Testis (tissue), 3 donors: ENCODE measurements around the gene CERS5. TPM values are rescaled to one million over a fixed set of nuclear protein-coding genes. Genes with fewer than 3 reads are reported as not detected.
A peak's percentile ranks its signal among the peaks of the same experiment; 100 is the strongest.

ENCODE experiments used
- DNase-seq: peaks from one replicate; pipeline ENCODE4 v3.0.0-alpha.2; 2019
- H3K27ac ChIP-seq, 2 donors: fragments of 200-600 bp; sonication (generic); one replicate each; pipeline ENCODE4 v1.5.1; 2019
- H3K27me3 ChIP-seq: fragments of 200-600 bp; sonication (generic); one replicate; pipeline ENCODE4 v1.5.1; 2019
- H3K36me3 ChIP-seq: fragments of 200-600 bp; sonication (generic); one replicate; pipeline ENCODE4 v1.5.1; 2017; ENCODE audit warnings: low read depth; ENCODE audit errors: missing control alignments
- H3K4me1 ChIP-seq: fragments of 200-600 bp; sonication (generic); one replicate; pipeline ENCODE4 v1.5.1; 2019
- H3K4me3 ChIP-seq, 2 donors: fragments of 200-600 bp; sonication (generic); one replicate each; pipeline ENCODE4 v1.5.1; 2017 to 2019
- H3K9me3 ChIP-seq: fragments of 200-600 bp; sonication (generic); one replicate; pipeline ENCODE4 v1.5.1; 2017
- CTCF ChIP-seq, 3 experiments: fragments of 450-650 bp in 2 of 3; fragments of 200-600 bp in 1 of 3; sonication (generic) in 1 of 3; IDR thresholded peaks; one replicate each; pipeline ENCODE4 v1.5.1; 2016 to 2019; ENCODE audit warnings: antibody characterized with exemption in 3 of 3, mild to moderate bottlenecking in 2 of 3, moderate library complexity in 1 of 3
- POLR2A ChIP-seq: fragments of 450-650 bp; IDR thresholded peaks from one replicate; pipeline ENCODE4 v1.6.1; 2017; ENCODE audit warnings: antibody characterized with exemption, mild to moderate bottlenecking, moderate library complexity
- WGBS, 2 donors: methylation state at CpG; one replicate each; pipeline ENCODE4 v1.1.5; 2018; 5-methylcytosine and 5-hydroxymethylcytosine counted together
- intact Hi-C: fragments of 100-400 bp; cut with DNase I; formaldehyde crosslinking; loops from one replicate; pipeline ENCODE4 v1.15.1; 2023; ENCODE audit warnings: low total_unique reads
- polyA plus RNA-seq: library from polyadenylated mRNA; stranded (reverse); fragments of 350-450 nt; fragmentation: Illumina TruSeq; extraction: RNeasy Lipid Tissue Mini Kit (QIAGEN cat#74804); gene quantifications from one replicate; pipeline ENCODE4 v1.2.3, GENCODE V29; 2014; ENCODE audit warnings: low read depth, low replicate concordance; ENCODE audit not compliant: insufficient read depth
- total RNA-seq, 2 donors: library from RNA; depleted of rRNA; stranded (reverse); fragments of >200 nt; gene quantifications; one replicate each; pipeline ENCODE4 v1.2.3, GENCODE V29; 2016

The CERS5 gene
- total and polyA plus RNA-seq, 3 donors from 2014 or later, result 33.5 to 36.5 (median 34.3) TPM

GRCh38 chr12:50107416-50108268 is 59.5 kb downstream of the CERS5 start:
- no peaks in the 10 kb centered on the region for H3K27me3 ChIP-seq
- no peak for DNase-seq
- H3K27ac ChIP-seq, result no peak overlapping the region
- no peaks in the 10 kb centered on the region for H3K36me3 ChIP-seq
- peaks cover 34% of the 10 kb centered on the region for H3K4me1 ChIP-seq
- H3K4me3 ChIP-seq, result no peak overlapping the region
- whole genome bisulfite sequencing, 2 donors, result 94% methylated on average over 10 to 17 of the region's 17 CpGs
- intact Hi-C loops, result loop anchor here (10.0 kb wide), 1 partner anchor 67 kb away; no protein-coding TSS in a partner anchor
- no peaks in the 10 kb centered on the region for H3K9me3 ChIP-seq
- TF ChIP-seq CTCF (IDR thresholded peaks at IDR 0.05), result no peak
- TF ChIP-seq POLR2A, result no peak

- intact Hi-C loops, result loop anchor here (10.0 kb wide), 1 partner anchor 68 kb away; no protein-coding TSS in a partner anchor
- no peaks in the 10 kb centered on the region for H3K27me3 ChIP-seq
- H3K27ac ChIP-seq, result no peak overlapping the region
Measured at GRCh38 chr12:50106907-50107306, 60.3 kb downstream of the CERS5 start.

GRCh38 chr12:50105913-50106450 is 61.2 kb downstream of the CERS5 start:
- TF ChIP-seq POLR2A (no peak), CTCF (IDR thresholded peaks at IDR 0.05) (no peak)
- Histone ChIP-seq H3K27me3 (no peaks in the 10 kb centered on the region), H3K27ac (no peak overlapping the region), H3K36me3 (no peaks in the 10 kb centered on the region), H3K4me1 (peaks cover 38% of the 10 kb centered on the region), H3K4me3 (no peak overlapping the region), H3K9me3 (no peaks in the 10 kb centered on the region)
- 89 to 98% methylated on average over 12 of the region's 12 CpGs for WGBS, 2 donors
- intact Hi-C loops, result loop anchor here (10.0 kb wide), 1 partner anchor 69 kb away; no protein-coding TSS in a partner anchor
- no peak for DNase-seq

More at GRCh38 chr12:50106907-50107306, 60.3 kb downstream of the CERS5 start:
- H3K4me3 ChIP-seq, result no peak overlapping the region
- H3K4me1 ChIP-seq, result peaks cover 42% of the 10 kb centered on the region
- H3K9me3 ChIP-seq, result no peaks in the 10 kb centered on the region
- TF ChIP-seq POLR2A, result no peak
- no peak for TF ChIP-seq CTCF (IDR thresholded peaks at IDR 0.05)
- 89 to 93% methylated on average over 2 to 3 of the region's 3 CpGs for WGBS, 2 donors
- no peak for DNase-seq
- H3K36me3 ChIP-seq, result no peaks in the 10 kb centered on the region

- no peaks in the 10 kb centered on the region for H3K27me3 ChIP-seq
- no peak overlapping the region for H3K27ac ChIP-seq
- H3K4me3 ChIP-seq, result no peak overlapping the region
- intact Hi-C loops, result loop anchor here (10.0 kb wide), 1 partner anchor 70 kb away; no protein-coding TSS in a partner anchor
- H3K4me1 ChIP-seq, result peaks cover 27% of the 10 kb centered on the region
- no peaks in the 10 kb centered on the region for H3K9me3 ChIP-seq
- DNase-seq, result peak; percentile 54
- WGBS, 2 donors, result 84 to 90% methylated on average over 10 to 14 of the region's 14 CpGs
- no peaks in the 10 kb centered on the region for H3K36me3 ChIP-seq
- TF ChIP-seq CTCF (IDR thresholded peaks at IDR 0.05), result no peak
- no peak for TF ChIP-seq POLR2A
Measured at GRCh38 chr12:50104417-50105366, 62.5 kb downstream of the CERS5 start.
